Bronchial epithelial cell (primary cell): Measurements from ENCODE around the gene MGMT. TPM values are rescaled to one million over a fixed set of nuclear protein-coding genes. Genes with fewer than 3 reads are reported as not detected.

Source experiments
- DNase-seq: peaks from one replicate; pipeline ENCODE4 v3.0.0-alpha.2; 2010; ENCODE audit warnings: low read depth
- FAIRE-seq: peaks from 2 replicates; lab custom pipeline; 2011; peaks lifted over from hg19 to GRCh38; lab: Jason Lieb, UNC
- H3K27me3 ChIP-seq: 2 replicates; pipeline ENCODE4 v1.5.1; 2011; ENCODE audit warnings: low read length; ENCODE audit not compliant: control insufficient read depth, insufficient read depth
- H3K36me3 ChIP-seq: 2 replicates; pipeline ENCODE4 v1.5.1; 2011; ENCODE audit warnings: low read length; ENCODE audit not compliant: control insufficient read depth, insufficient read depth
- H3K4me3 ChIP-seq: 2 replicates; pipeline ENCODE4 v1.5.1; 2011; ENCODE audit warnings: mild to moderate bottlenecking, low read depth, low read length, control low read depth
- CTCF ChIP-seq: IDR thresholded peaks from 2 replicates; pipeline ENCODE4 v1.5.1; 2011; ENCODE audit warnings: mild to moderate bottlenecking, moderate library complexity, low read length, control low read depth, inconsistent platforms; ENCODE audit not compliant: insufficient read depth, severe bottlenecking
- total RNA-seq: library from RNA; depleted of rRNA; stranded (reverse); fragments of >200 nt; gene quantifications from 2 replicates; pipeline ENCODE4 v1.2.1, GENCODE V29; 2014

The MGMT gene
- total RNA-seq, 1 donor from 2014 or later: 19.7 TPM

- no peaks in the 10 kb centered on the region for H3K27me3 ChIP-seq
- FAIRE-seq (no peak), DNase-seq (no peak)
- no peaks in the 10 kb centered on the region for H3K36me3 ChIP-seq
- H3K4me3 ChIP-seq: no peak overlapping the region
- TF ChIP-seq CTCF: no peak
These were observed 185.0 kb downstream of the MGMT start for GRCh38 chr10:129652021-129652420.

DNA sequence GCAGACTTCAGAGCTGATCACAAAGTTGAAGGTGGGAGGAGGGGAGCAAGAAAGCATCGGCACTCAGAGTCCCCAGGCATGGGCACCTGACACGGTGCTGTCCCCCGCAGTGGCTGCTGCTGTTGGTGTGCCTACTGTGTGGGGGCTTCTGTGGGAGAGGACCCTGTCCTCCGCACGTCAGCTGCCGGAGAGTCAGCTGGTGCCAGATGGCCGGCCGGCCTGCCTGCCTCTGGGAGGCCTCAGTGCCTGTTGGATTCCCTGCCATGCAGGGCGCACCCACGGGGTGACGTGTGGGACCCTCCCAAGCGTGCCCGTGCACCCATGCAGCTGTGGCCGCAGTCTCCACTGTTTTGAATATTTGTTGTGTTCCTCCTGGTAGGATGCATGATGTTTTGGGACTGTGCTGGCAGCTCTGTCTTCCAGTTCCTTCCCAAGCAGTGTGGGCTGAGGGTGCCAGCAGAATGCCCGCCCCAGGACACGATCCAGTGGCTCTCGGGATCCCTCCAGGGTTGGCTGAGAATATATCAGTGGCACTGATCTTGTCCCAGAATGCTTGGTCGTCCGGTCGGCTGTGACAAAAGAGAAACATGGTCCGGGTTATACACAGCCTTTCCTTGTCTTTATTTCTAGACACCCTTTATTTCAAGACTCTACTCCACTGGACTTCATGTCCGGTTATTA lies 185.6 kb downstream of the MGMT start:
- Histone ChIP-seq H3K27me3 (no peaks in the 10 kb centered on the region), H3K4me3 (no peak overlapping the region), H3K36me3 (no peaks in the 10 kb centered on the region)
- FAIRE-seq (no peak), DNase-seq (no peak)
- no peak for TF ChIP-seq CTCF

DNA sequence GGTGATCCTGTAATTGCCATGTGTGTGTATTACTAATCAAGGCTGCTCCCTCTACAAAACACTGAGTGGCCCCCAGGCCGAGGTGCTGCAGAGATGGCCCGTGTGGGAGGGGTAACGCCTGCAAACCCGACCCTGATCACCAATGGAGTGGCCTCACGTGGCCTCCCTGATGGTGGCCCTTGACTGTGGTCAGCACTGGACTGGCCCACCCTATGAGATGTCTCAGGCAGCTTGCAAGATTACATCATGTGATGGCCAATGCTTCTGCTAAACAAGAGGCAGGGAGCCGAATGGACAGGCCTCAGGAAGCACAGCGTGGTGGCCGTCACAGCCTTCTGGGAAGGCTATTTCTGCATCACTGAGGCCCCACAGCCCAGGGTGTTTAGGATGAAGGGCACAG lies 186.4 kb downstream of the MGMT start:
- no peak overlapping the region for H3K4me3 ChIP-seq
- no peak for TF ChIP-seq CTCF
- no peaks in the 10 kb centered on the region for H3K36me3 ChIP-seq
- H3K27me3 ChIP-seq: no peaks in the 10 kb centered on the region
- FAIRE-seq: no peak
- DNase-seq: no peak

- no peak for FAIRE-seq
- no peak for DNase-seq
- no peak for TF ChIP-seq CTCF
- Histone ChIP-seq H3K27me3 (no peaks in the 10 kb centered on the region), H3K4me3 (no peak overlapping the region), H3K36me3 (no peaks in the 10 kb centered on the region)
These were observed 186.8 kb downstream of the MGMT start for GRCh38 chr10:129653861-129654260.

DNA sequence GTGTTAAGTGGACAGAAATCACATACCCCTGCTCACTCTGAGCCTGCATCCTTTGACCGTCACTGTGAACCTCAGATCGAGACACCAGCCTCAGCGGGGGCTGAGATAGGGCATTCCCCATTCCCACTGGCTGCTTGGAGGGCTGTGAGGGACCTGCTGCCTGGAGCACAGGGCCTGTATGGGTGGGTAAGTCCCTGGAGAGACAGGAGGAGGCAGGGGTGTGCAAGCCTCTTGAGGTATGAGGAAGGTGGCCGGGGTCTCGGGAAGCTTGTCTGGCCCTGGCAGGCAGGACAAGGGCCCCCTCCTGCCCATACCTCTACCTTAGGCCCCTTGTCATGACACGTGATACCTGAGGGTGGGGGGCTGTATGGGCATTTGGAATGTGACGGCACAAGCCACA lies 187.4 kb downstream of the MGMT start:
- FAIRE-seq: no peak

More for the DNA sequence above, 187.4 kb downstream of the MGMT start:
- Histone ChIP-seq H3K36me3 (no peaks in the 10 kb centered on the region), H3K27me3 (no peaks in the 10 kb centered on the region), H3K4me3 (no peak overlapping the region)
- no peak for TF ChIP-seq CTCF
- no peak for DNase-seq
